Prostate gland (tissue), 2 donors: ENCODE results near the gene CPLANE1. TPM values are rescaled to one million over a fixed set of nuclear protein-coding genes. Genes with fewer than 3 reads are reported as not detected.
"Not testable (repeated sequence)": the region's sequence is repeated elsewhere in the genome, so short reads cannot be mapped to it uniquely, and the experiment has no call there.

Source experiments
- DNase-seq: peaks from one replicate; pipeline ENCODE4 v3.0.0-alpha.2; 2019; ENCODE audit warnings: low spot score
- H3K27ac ChIP-seq, 2 donors: fragments of 200-600 bp; sonication (generic); 2 replicates each; pipeline ENCODE4 v1.5.1; 2017 to 2019
- H3K27me3 ChIP-seq: fragments of 200-600 bp; sonication (generic); replicated peaks from 2 replicates; pipeline ENCODE4 v1.5.1; 2019; ENCODE audit not compliant: insufficient read depth
- H3K36me3 ChIP-seq, 2 donors: fragments of 200-600 bp; sonication (generic); 1 replicate in 1 of 2; 2 replicates in 1 of 2; pipeline versions ENCODE4 v1.5.1 to v1.8.1; 2017 to 2019
- H3K4me1 ChIP-seq: fragments of 200-600 bp; sonication (generic); replicated peaks from 2 replicates; pipeline ENCODE4 v1.5.1; 2019
- H3K4me3 ChIP-seq, 2 donors: fragments of 200-600 bp; sonication (generic); 2 replicates each; pipeline ENCODE4 v1.5.1; 2017 to 2019
- H3K9me3 ChIP-seq: fragments of 200-600 bp; sonication (generic); 2 replicates; pipeline ENCODE4 v1.5.1; 2017
- CTCF ChIP-seq, 4 experiments: fragments of 200-600 bp in 2 of 4; fragments of 450-650 bp in 2 of 4; sonication (generic) in 2 of 4; IDR thresholded peaks; 1 replicate in 3 of 4; 2 replicates in 1 of 4; pipeline ENCODE4 v1.5.1; 2016 to 2019; ENCODE audit warnings: antibody characterized with exemption in 4 of 4, mild to moderate bottlenecking in 2 of 4, moderate library complexity in 2 of 4
- POLR2A ChIP-seq: fragments of 450-650 bp; IDR thresholded peaks from one replicate; pipeline ENCODE4 v1.6.1; 2016; ENCODE audit warnings: antibody characterized with exemption, mild to moderate bottlenecking
- POLR2AphosphoS5 ChIP-seq: sonication (generic); formaldehyde crosslinking; IDR thresholded peaks from one replicate; pipeline ENCODE4 v1.6.1; 2017; ENCODE audit warnings: antibody characterized with exemption
- WGBS: methylation state at CpG from one replicate; pipeline ENCODE4 v1.1.5; 2018; 5-methylcytosine and 5-hydroxymethylcytosine counted together
- intact Hi-C: fragments of 100-400 bp; cut with DNase I; formaldehyde crosslinking; loops from one replicate; pipeline ENCODE4 v1.14.2; 2022
- total RNA-seq, 2 donors: library from RNA; depleted of rRNA; stranded (reverse); fragments of >200 nt; gene quantifications; one replicate each; pipeline ENCODE4 v1.1.0, GENCODE V29; 2016

Gene CPLANE1
- total RNA-seq, 2 donors from 2014 or later: 17.2 to 27.8 TPM

- Histone ChIP-seq H3K36me3 (no peaks in the 10 kb centered on the region), H3K27me3 (no peaks in the 10 kb centered on the region), H3K4me1 (peaks cover 5% of the 10 kb centered on the region), H3K27ac (no peak overlapping the region), H3K9me3 (no peaks in the 10 kb centered on the region), H3K4me3 (no peak overlapping the region)
- no peak for DNase-seq
- intact Hi-C loops: loop anchor here (5.0 kb wide), 1 partner anchor 125 kb away; the partner anchor contains the start of gene NUP155
- TF ChIP-seq POLR2A (no peak), POLR2AphosphoS5 (no peak), CTCF (IDR thresholded peaks at IDR 0.05) (no peak)
- WGBS: 90% methylated on average over 4 of the region's 4 CpGs
These were observed 1.7 kb downstream of the CPLANE1 start for GRCh38 chr5:37247496-37247895.

- peaks cover 5% of the 10 kb centered on the region for H3K4me1 ChIP-seq
- 75% methylated on average over 1 of the region's 1 CpG for WGBS
- no peak overlapping the region for H3K27ac ChIP-seq
- DNase-seq: no peak
- H3K36me3 ChIP-seq: no peaks in the 10 kb centered on the region
- no peaks in the 10 kb centered on the region for H3K27me3 ChIP-seq
- no peak for TF ChIP-seq POLR2AphosphoS5
- no peak for TF ChIP-seq POLR2A
- TF ChIP-seq CTCF (IDR thresholded peaks at IDR 0.05): no peak
- no peak overlapping the region for H3K4me3 ChIP-seq
- no peaks in the 10 kb centered on the region for H3K9me3 ChIP-seq
- intact Hi-C loops: loop anchor here (5.0 kb wide), 1 partner anchor 125 kb away; the partner anchor contains the start of gene NUP155
These were observed 2.1 kb downstream of the CPLANE1 start for GRCh38 chr5:37247036-37247435.

DNA sequence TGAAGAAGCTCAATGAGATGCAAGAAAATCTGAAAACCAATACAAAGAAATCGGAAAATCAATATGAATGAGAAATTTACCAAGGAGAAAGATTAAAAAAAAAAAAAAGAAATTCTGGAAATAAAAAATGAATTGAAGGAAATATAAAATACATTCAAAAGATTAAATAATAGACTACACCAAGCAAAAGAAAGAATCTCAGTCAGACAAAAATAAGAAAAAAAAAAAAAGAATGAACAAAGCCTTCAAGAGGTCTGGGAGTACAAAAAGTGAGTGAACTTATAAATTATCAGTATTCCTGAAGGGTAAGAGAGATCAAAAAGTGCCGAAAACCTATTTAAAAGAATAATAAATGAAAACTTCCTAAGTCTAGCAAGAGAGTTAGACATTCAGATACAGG is 14.9 kb downstream of the CPLANE1 start:
- intact Hi-C loops: no loop called here
- H3K36me3 ChIP-seq: no peaks in the 10 kb centered on the region

DNA sequence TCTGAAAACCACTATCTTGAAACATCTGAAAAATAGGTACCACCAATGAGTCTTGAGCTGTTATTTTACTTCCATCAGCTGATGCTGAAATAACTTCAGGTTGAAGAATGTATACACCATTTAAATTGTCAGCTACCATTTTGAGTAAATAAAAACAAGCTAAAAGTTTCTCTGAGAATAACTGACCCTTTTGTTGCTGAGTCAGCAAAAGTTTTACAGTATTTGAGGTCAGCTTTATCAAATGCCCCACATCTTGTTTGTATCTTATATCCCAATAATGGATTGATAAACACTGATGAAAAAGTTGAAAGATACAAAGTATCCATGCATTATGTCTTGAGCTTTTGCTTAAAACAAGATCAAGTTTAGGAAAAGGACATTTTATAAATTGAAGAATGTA is 22.8 kb downstream of the CPLANE1 start:
- no peak for DNase-seq
- Histone ChIP-seq H3K4me3 (no peak overlapping the region), H3K36me3 (no peaks in the 10 kb centered on the region), H3K4me1 (no peaks in the 10 kb centered on the region), H3K27me3 (no peaks in the 10 kb centered on the region), H3K27ac (no peak overlapping the region), H3K9me3 (no peaks in the 10 kb centered on the region)
- no peak for TF ChIP-seq POLR2A
- no peak for TF ChIP-seq POLR2AphosphoS5
- TF ChIP-seq CTCF (IDR thresholded peaks at IDR 0.05): no peak
- intact Hi-C loops: no loop called here

More for the DNA sequence above, 14.9 kb downstream of the CPLANE1 start:
- no peak for DNase-seq
- H3K9me3 ChIP-seq: no peaks in the 10 kb centered on the region
- H3K4me3 ChIP-seq: no peak overlapping the region
- no peaks in the 10 kb centered on the region for H3K4me1 ChIP-seq
- no peak overlapping the region for H3K27ac ChIP-seq
- no peaks in the 10 kb centered on the region for H3K27me3 ChIP-seq
- no peak for TF ChIP-seq POLR2AphosphoS5
- no peak for TF ChIP-seq POLR2A
- no peak for TF ChIP-seq CTCF (IDR thresholded peaks at IDR 0.05)
- WGBS: 95% methylated on average over 2 of the region's 2 CpGs

DNA sequence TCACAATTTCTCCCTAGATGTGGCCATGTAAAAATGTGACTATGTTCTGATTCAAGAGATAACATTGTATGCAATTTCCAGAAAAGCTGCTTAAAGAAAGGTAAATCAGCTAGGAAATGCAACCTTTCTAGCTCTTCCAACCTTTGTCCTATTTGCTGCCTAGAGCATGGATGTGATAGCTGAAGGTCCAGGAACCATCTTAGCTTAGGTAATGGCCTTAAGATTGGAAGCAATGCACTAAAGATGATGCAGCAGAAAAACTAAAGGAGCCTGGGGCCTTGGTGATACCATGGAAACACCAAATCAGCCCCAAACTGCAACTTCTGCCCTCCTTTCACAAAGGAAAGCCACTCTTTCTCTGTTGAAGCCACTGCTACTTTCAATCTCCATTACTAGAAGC is 27.0 kb downstream of the CPLANE1 start:
- Histone ChIP-seq H3K4me1 (no peaks in the 10 kb centered on the region), H3K36me3 (no peaks in the 10 kb centered on the region), H3K4me3 (no peak overlapping the region), H3K9me3 (no peaks in the 10 kb centered on the region), H3K27me3 (no peaks in the 10 kb centered on the region), H3K27ac (no peak overlapping the region)
- no peak for DNase-seq
- intact Hi-C loops: no loop called here
- no peak for TF ChIP-seq CTCF (IDR thresholded peaks at IDR 0.05)
- TF ChIP-seq POLR2A: no peak
- TF ChIP-seq POLR2AphosphoS5: no peak

GRCh38 chr5:37220426-37220825 is 28.8 kb downstream of the CPLANE1 start:
- 97% methylated on average over 6 of the region's 6 CpGs for whole genome bisulfite sequencing
- H3K36me3 ChIP-seq, H3K4me1 ChIP-seq, DNase-seq, H3K27ac ChIP-seq, H3K9me3 ChIP-seq, intact Hi-C loops, H3K27me3 ChIP-seq, H3K4me3 ChIP-seq: not testable (repeated sequence)

DNA sequence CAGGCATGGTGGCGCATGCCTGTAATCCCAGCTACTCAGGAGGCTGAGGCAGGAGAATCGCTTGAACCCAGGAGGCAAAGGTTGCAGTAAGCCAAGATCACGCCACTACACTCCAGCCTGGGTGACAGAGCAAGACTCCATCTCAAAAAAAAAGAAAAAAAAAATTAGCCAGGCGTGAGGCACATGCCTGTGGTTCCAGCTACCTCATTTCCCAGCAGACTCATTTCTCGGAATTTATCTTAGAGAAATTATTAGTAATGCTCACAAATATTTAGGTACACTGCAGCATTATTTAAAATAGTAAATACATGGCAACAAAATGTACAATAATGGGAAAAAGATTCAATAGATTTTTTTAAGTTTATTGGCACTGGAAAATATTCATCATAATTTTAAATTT is 29.8 kb downstream of the CPLANE1 start:
- intact Hi-C loops, H3K4me3 ChIP-seq, H3K9me3 ChIP-seq, H3K27ac ChIP-seq, H3K4me1 ChIP-seq, DNase-seq, H3K36me3 ChIP-seq, H3K27me3 ChIP-seq: not testable (repeated sequence)
- whole genome bisulfite sequencing: 93% methylated on average over 5 of the region's 5 CpGs
